H1 (cell line): ENCODE data around the gene SYPL1. TPM values are rescaled to one million over a fixed set of nuclear protein-coding genes. Genes with fewer than 3 reads are reported as not detected.

Source experiments
- BRCA1 ChIP-seq: IDR thresholded peaks from 2 replicates; pipeline ENCODE4 v1.6.1; 2012; ENCODE audit warnings: low read depth, low read length, improper control_type of control experiment
- CTBP2 ChIP-seq: IDR thresholded peaks from 2 replicates; pipeline ENCODE4 v1.7.0; 2011; ENCODE audit warnings: borderline replicate concordance, mild to moderate bottlenecking, moderate library complexity, mixed read lengths, low read length; ENCODE audit not compliant: insufficient read depth, insufficient read length
- ZNF274 ChIP-seq: IDR thresholded peaks from 2 replicates; pipeline ENCODE4 v1.7.0; 2012; ENCODE audit warnings: low read length, borderline replicate concordance; ENCODE audit errors: extremely low read depth
- polyA plus RNA-seq, 7 experiments: library from polyadenylated mRNA; depleted of rRNA in 3 of 7; stranded (reverse) in 5 of 7; unstranded in 2 of 7; fragments of >200 nt in 5 of 7; fragments of 200-250 nt in 2 of 7; gene quantifications; 1 replicate in 5 of 7; 2 replicates in 1 of 7; 4 replicates in 1 of 7; pipeline versions ENCODE4 v1.2.1 to v1.2.3, GENCODE V29; 2011 to 2013; ENCODE audit warnings: missing spikeins in 2 of 7, mixed read lengths in 2 of 7
- total RNA-seq: library from RNA; stranded (reverse); fragmentation: NEBNext Ultra II Directional; extraction: Animal tissue kit (Norgen Biotek cat#: 25700); gene quantifications from 2 replicates; pipeline ENCODE4 v1.2.1, GENCODE V29; 2021

The SYPL1 gene
- total and polyA plus RNA-seq, 2 of the 8 experiments (the other 6 are each of a cell fraction or from before 2014, with no cell fraction given) = 44.9 to 57.7 TPM

DNA sequence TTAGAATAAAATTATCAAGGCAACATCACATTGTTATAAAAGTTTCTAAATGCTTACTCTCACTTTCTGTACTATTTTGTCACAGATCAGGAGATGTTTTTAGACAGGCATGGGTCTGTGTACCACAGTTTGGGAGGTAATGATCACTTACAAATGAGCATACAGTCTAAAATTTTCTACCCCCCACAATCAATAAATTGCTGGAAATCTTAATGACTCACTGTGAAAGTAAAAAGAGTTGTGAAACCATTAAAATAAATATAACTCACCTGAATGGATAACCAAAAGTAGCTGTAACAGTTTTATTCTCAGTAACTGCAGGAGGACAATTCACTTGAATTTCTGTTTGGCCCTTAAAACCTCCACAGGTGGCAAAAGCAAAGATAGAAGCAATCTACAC is 13.2 kb downstream of the SYPL1 start (continued):
- TF ChIP-seq CTBP2 (no peak), ZNF274 (no peak), BRCA1 (no peak)
